Glomerular endothelial cell (primary cell): ENCODE data around the gene MPHOSPH6. TPM values are rescaled to one million over a fixed set of nuclear protein-coding genes. Genes with fewer than 3 reads are reported as not detected.
A peak's percentile ranks its signal among the peaks of the same experiment; 100 is the strongest.
"Not testable (repeated sequence)": the region's sequence is repeated elsewhere in the genome, so short reads cannot be mapped to it uniquely, and the experiment has no call there.

Experiments used
- DNase-seq: peaks from one replicate; pipeline ENCODE4 v3.0.0-alpha.2; 2011; ENCODE audit warnings: low read depth, low spot score; ENCODE audit errors: extremely low read depth
- total RNA-seq: library from RNA; depleted of rRNA; stranded (reverse); fragments of >200 nt; gene quantifications from 2 replicates; pipeline ENCODE4 v1.2.3, GENCODE V29; 2015

Gene MPHOSPH6, protein sequence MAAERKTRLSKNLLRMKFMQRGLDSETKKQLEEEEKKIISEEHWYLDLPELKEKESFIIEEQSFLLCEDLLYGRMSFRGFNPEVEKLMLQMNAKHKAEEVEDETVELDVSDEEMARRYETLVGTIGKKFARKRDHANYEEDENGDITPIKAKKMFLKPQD
- 30.1 and 34.1 TPM in 2 replicates for total RNA-seq

GRCh38 chr16:82169861-82170845 is at the start of gene MPHOSPH6:
MPHOSPH6 (minus strand) TSS chr16:82170224; CDS start chr16:82170175, 49 bp downstream.
- no peak for DNase-seq

- no peak for DNase-seq
Measured at GRCh38 chr16:82219298-82219697, 49.3 kb upstream of the MPHOSPH6 start.

DNA sequence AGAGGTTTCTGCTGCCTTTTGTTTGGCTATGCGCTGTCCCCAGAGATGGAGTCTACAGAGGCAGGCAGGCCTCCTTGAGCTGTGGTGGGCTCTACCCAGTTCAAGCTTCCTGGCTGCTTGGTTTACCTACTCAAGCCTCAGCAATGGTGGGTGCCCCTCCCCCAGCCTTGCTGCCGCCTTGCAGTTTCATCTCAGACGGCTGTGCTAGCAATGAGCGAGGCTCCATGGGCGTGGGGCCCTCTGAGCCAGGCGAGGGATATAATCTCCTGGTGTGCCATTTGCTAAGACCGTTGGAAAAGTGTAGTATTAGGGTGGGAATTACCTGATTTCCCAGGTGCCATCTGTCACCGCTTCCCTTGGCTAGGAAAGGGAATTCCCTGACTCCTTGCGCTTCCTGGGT is 39.3 kb upstream of the MPHOSPH6 start:
- not testable (repeated sequence) for DNase-seq

DNA sequence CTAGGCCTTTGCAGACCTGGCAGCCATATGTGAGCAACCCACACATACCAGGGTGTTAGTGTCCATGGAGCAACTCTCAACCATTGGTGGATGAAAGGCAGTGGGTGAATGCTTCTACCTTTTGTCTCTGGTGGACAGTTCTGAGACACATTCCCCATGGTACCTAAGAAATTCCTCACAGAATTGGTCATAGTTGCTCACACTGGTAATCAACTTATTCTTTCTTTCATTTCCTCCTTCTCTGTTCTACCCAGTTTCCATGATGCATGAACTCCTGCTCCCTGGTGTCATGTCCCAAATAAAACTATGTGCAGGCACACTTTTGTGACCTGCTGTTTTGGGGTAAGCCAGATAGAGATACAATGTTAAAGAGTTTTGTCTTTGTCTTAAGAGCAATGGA is 33.2 kb upstream of the MPHOSPH6 start:
- DNase-seq: no peak

- DNase-seq: no peak
Measured at GRCh38 chr16:82201926-82202325, 31.9 kb upstream of the MPHOSPH6 start.

DNA sequence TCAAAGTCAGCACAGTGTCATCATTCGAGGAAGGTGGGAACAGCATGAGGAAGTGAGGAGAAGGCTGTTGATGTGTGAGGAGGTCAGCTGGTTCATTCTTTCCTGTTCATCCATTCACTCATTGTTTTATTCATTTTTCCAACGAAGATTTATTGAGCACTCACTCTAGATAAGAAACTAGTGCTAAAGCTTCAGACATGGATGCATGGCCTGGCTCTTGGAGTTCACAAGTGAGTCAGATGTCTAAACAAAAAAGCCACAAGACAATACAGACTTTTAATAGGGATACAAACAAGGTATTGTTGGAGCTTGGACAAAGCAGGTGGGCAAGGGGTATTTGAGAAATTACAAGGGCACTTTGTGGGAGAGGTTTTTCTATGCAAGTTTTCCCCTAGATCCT is 31.3 kb upstream of the MPHOSPH6 start:
- no peak for DNase-seq

DNA sequence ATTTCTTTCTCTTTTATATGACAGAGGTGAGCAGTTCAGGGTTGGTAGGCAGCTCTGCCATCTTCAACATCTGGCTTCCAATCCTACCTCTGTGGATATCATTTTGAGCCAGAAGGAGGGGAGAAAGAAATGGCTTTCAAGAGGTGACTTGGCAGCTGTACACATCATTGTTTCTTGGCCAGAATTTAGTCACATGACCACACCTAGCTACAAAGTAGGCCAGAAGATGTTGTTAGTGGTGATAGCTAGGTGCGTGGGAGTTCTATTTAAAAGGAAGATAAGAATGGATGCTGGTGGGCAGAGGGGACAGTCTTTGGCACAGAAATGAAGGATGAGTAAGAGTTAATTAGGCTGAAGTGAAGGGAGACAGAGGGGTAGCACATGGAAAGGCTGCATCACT is 29.2 kb upstream of the MPHOSPH6 start:
- no peak for DNase-seq

GRCh38 chr16:82197540-82198240 is 27.7 kb upstream of the MPHOSPH6 start:
- DNase-seq: no peak

- DNase-seq: peak; percentile 78
Measured at GRCh38 chr16:82195917-82196494, 26.0 kb upstream of the MPHOSPH6 start.

GRCh38 chr16:82194086-82194485 is 24.1 kb upstream of the MPHOSPH6 start:
- DNase-seq: no peak

DNA sequence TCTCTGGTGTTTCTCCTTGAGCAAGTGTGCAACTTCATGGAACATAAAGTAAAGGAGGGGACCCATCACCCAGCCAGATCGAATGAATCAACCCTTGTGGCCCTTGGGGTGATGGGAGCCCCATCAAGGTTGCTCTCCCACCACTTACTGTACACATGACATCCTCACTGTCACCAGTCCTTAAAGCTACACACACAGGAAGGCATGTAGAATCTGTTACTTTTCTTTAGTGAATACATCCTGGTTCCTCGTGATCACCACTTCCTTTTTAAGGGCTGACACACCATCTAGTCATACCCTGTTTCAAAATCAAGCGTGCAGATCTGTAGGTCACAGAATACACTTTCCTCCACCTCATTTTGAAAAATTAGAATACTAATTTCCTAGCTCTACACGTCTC is 22.6 kb upstream of the MPHOSPH6 start:
- DNase-seq: no peak

- no peak for DNase-seq
Measured at GRCh38 chr16:82190386-82190785, 20.4 kb upstream of the MPHOSPH6 start.

GRCh38 chr16:82187829-82188228 is 17.8 kb upstream of the MPHOSPH6 start:
- no peak for DNase-seq

- no peak for DNase-seq
Measured at GRCh38 chr16:82185012-82185411, 15.0 kb upstream of the MPHOSPH6 start.

DNA sequence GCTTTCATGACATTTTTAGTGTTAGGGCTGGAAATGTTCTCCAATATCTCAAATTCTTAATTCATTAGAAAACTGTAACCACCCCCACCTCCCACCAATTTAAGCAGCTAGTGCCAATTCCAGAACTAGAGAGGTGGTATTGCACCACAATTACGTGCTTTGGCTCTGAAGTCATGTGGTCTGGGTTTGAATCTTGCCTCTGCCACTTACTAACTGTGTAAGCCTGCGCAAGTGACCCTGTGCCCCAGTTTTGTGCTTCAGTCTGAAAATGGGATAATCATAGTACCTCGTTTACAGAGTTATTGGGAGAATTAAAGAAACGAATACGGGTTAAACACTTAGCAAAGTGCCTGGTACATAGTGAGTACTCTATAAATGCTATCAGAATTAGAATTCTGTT is 14.2 kb upstream of the MPHOSPH6 start:
- no peak for DNase-seq

DNA sequence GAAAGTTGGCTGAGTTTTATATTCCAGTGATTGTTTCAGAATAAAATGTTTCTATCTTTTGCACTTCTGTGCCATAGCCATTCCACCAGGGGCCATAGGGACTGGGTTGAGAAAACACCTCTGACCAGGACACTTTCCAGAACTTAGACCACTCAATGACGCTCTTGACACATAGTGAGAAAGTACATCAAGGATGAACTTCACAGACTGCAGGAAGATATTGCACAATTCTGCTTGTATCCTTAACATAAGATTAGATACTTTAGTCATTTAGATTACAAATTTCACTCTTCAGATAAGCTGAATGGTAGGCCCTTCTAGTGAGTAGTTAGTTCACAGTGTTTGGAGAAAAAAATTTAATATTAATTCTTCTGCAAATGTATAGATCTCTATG is 13.0 kb upstream of the MPHOSPH6 start:
- no peak for DNase-seq

DNA sequence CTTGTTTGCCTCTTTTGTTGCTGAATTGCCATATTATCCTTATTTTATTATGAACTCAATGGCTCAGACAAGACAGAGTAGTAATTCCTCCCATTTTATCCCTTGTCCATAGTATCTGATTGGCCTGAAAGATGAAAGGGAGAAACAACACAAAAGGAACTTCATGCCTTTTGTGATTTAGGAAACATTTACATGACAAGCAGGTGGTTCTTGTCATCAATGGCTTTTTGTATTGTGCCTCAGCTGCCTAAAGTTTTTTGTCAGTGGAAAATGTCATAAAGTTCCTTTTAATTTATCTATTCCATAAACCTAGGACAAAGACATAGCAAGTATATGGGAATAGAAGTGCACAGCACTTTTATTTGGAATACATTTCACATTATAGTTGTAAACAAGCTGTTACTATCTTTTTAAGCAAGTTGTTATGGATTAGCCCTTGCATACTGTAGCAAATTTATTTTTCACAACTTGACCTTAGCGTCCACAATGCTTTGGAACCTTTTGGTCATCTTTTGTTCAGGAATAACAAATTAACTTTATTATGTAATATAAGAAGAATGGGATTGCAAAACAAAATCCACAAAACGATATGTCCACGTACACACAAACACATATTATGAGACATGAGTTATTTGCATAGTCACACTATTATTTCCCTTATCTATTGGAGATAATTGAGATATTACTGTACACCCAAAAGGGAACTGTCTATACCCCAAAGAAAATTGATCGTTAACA is 12.4 kb upstream of the MPHOSPH6 start:
- no peak for DNase-seq

DNA sequence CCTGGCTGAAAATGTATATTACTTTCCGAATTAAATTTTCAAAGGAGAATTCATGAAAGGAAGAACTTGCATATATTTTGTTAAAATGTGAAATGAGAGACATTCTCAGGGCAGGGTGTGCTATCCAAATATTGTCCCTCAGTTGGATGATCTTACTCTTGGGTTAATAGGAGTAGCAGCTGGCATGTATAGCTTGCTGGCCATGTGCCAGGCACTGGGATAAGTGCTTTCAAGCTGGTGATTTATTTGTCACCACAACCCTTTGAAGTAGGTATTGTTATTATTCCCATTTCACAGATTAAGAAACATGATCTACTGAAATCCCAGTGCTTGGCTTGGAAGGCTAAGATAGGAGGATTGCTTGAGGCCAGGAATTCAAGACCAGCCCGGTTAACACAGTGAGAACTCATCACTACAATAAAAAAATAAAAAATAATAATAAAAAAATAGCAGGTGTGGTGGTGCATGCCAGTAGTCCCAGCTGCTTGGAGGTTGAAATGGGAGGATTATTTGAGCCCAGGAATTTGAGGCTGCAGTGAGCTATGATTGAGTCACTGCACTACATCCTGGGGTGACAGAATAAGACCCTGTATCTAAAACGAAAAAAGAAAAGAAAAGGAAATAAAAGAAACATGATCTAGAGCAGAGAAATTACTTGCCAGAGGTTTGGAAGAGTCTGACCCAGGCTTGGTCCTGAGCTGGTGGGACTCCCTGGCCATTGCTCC is 11.6 kb upstream of the MPHOSPH6 start:
- DNase-seq: no peak

GRCh38 chr16:82178352-82178751 is 8.3 kb upstream of the MPHOSPH6 start:
- no peak for DNase-seq

GRCh38 chr16:82177555-82177954 is 7.5 kb upstream of the MPHOSPH6 start:
- no peak for DNase-seq
